DMS 273 (cell line): ENCODE data around the gene RFX4.

Source experiments
- DNase-seq: peaks from one replicate; lab custom pipeline; 2025; ENCODE audit not compliant: unreplicated experiment; lab: John Stamatoyannopoulos, UW

The RFX4 gene

GRCh38 chr12:106759526-106760183 is 176.9 kb downstream of the RFX4 start:
- no peak for DNase-seq

DNA sequence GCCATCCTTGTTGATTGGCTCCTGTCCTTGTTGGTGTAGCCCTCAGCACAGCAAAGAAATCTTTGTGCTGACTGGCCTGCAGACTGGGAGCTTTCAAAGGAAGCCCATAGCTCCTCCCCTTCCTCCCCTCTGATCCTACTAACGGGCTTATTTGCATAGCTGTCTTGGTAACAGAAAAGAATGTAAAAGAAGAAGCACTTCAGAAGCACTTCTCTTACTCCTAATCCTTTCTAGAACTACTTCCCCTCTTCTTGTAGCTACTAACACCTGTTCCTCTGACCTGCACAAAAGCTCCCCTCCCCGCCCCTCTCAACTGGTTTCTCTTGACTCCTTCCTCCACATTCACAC is 177.4 kb downstream of the RFX4 start:
- no peak for DNase-seq

- DNase-seq = peak; percentile 17
Observed at GRCh38 chr12:106764220-106764619, 181.4 kb downstream of the RFX4 start.

DNA sequence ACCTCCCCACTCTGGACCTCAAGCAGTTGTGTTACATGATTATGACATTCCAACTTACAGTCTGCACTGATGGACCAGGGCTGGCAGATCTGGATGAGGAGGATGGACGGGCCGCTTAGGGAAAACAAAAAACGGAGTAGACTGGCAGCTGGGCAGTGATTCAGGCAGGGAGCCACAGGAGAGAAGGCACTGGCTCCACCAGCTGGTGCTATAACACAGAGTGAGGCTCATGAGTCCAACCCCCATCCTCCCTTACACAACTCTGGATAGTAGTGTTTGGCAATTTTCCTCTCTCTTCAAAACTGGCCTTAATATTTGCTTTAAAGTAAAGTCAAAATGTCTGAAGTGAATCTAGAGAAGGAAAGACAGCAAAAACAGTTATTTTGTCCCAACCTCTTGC is 181.9 kb downstream of the RFX4 start:
- DNase-seq = peak; percentile 76

DNA sequence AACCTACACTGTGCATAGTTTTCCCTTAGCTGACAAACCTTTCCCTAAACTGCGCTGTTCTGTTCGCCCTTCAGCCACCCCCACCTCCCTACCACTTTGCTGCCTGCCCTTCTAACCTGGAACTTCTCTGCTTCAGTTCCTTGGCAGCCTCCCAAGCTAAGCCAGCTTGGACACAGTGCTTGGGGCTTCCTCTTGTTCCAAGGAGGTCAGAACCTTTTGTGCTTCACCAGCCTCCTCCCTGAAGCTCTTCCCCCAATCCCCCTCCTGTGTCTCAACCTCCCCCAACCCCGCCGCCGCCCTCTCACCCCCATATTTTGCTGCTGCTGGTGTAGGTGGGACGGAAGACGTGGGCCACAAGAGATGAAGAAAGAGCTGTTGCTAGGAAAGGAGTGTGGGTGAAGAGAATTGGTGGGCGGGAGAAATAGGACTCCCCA is 183.6 kb downstream of the RFX4 start:
- peak; percentile 16 for DNase-seq

DNA sequence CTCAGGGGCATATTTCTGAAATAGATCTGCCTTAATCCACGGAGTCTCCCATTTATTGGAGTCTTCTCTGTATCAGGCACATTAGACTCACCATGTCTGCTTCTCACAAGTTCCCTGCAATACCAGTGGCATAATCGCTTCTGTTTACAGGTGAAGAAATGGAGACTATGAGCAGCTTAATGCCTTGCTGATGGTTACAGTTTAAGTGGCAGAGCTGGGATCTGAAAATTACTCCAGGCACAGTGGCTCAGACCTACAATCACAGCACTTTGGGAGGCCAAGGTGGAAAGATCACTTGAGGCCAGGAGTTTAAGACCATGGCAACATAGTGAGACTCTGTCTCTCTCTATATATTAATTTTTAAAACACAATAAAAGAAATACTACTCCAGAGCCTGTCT is 184.4 kb downstream of the RFX4 start:
- DNase-seq = no peak

DNA sequence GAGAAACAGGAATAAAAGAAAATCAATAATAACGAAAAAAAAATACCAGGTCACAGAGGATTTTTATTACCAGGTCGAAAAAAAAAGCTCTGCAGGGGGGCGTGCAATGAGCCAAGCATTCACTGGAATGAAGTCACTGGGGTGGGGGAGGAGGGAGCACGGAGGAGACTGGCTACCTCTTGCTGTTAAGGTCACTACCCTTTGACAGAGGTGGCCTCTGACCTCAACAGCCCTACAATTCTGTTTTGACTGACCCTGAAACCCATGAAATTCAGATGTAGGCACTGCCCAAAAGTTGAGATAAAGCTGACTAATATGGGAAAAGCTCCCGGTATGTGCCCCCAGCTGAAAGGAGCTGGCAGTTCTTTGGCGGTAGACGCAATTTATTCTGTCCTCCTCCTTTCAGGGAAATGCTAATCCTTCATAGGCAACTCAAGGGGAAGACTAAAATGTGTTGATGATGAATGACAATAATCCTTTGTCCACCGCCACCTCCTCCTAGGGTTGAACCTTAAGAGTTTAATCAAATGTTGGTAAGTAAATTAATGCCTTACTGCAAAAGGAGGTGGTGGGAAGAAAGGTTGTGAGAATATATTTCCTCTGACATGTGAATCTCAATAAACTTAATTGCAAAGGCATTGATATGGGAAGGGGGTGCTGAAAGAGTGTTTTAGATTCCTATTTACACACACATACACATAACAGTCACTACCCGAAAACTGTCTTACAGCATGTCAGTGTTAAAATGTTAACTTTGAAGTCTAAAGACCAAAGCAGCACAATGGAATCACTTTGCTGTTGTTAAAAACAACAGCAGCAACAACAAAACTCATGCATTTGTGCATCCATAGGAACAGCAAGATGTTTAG is 185.4 kb downstream of the RFX4 start:
- no peak for DNase-seq

DNA sequence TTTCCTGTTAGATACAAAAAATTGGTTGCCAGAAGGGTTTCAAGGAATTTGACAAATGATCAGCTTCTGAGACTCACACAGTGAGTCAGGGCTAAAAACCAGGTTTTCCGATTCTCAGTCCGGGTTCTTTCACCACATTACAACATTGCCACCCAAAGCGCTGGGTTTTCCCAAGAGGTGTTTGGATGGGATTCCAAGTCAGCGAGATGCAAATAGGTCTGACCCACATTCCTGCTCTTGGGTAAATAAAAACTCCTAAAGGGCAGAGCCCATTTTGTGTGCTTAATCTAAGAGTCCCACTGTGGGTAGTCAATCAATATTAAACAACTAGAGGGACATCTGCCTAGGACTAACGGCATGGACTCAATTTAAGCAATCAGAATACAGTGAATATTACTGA is 186.3 kb downstream of the RFX4 start:
- DNase-seq = no peak

- no peak for DNase-seq
Observed at GRCh38 chr12:106769546-106769945, 186.7 kb downstream of the RFX4 start.

GRCh38 chr12:106771425-106771824 is 188.6 kb downstream of the RFX4 start:
- no peak for DNase-seq

DNA sequence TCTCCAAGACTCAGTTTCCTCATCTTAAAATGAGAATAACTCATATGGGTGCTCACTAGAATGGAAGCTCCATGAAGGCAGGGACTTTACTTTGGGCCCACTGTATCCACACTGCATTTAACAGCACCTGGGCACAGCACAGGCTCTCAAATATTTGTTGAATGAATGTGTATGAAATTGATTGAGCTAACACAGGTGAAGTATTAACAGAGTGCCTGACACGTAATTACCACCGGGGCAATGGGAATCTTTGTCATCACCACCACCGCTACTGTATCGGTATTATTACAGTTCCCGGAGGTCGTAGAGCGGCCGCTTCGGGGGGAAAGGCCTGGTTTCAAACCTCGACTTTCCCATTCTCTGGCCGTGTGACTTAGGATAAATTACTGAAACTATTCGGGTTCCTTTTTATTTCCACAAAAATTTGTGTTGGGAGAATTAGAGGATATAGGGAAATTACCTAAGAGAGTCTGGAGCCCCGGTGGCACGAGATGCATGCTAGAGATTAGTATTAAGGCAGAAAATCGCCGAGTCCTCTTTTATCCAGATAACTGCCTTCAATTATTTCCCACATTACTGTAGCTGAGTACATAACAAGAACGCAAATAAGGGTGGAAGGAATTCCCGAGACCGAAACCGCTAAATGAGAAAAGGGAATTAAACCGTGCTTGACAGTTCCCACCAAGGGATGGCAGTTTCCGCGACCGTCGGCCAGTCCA is 190.6 kb downstream of the RFX4 start:
- peak; percentile 23 for DNase-seq

GRCh38 chr12:106774005-106774807 is 191.4 kb downstream of the RFX4 start, which contains the start of gene RIC8B:
Gene RIC8B (plus strand): TSS chr12:106774682. CDS start chr12:106774746, 64 bp downstream.
- DNase-seq = peak; percentile 97

- DNase-seq = peak; percentile 65
Observed at GRCh38 chr12:106774808-106775524, 192.2 kb downstream of the RFX4 start.

- DNase-seq = no peak
Observed at GRCh38 chr12:106776897-106777296, 194.1 kb downstream of the RFX4 start.

DNA sequence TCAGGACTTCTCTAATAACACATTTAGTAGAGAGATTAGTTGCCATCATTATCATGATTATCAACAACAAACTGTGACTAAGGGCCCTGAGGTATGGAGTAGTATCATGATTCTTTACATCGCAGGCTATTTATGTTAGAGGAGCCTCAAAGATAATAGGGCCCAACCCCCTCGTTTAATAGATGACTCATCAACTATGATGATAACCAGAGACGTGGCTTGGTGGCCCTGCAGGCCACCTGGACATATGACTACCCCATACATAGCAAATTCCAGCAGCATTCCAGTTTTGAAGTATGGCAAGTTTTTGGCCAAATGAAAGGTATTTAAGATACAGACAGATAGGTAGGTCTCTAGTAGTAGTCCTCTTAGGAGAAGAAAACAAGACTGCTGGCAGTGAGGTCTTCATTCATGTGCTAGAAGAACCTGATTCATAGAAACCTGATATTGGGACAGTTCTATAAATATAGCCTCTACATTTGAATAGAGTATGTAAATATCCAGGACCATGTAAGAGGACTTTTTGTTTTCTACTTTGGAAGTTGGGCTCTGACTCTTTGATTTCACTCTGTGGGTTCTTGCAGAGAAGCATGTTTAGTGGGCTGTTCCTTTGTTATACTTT is 197.3 kb downstream of the RFX4 start:
- no peak for DNase-seq

DNA sequence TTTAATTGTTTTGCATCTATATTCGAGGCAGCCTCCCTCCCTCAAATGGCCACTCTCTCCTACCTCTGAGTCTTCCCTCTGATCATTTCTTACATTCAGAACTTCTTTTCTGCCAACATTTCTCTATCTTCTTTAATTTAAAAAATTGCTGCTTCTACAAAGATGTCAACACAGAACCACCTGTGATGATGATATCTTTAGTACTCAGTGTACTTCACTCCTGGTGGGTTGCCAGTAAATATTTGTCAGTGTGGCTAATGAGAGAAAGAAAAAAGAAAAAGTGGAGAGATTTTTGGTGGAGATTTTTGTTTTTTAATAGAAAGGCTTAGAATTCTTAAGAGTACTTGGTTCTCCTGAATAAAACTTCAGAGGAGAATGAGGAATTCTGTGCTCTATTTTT is 199.8 kb downstream of the RFX4 start:
- DNase-seq = no peak

- DNase-seq = no peak
Observed at GRCh38 chr12:106783515-106783914, 200.7 kb downstream of the RFX4 start.

- no peak for DNase-seq
Observed at GRCh38 chr12:106790020-106790419, 207.2 kb downstream of the RFX4 start.

DNA sequence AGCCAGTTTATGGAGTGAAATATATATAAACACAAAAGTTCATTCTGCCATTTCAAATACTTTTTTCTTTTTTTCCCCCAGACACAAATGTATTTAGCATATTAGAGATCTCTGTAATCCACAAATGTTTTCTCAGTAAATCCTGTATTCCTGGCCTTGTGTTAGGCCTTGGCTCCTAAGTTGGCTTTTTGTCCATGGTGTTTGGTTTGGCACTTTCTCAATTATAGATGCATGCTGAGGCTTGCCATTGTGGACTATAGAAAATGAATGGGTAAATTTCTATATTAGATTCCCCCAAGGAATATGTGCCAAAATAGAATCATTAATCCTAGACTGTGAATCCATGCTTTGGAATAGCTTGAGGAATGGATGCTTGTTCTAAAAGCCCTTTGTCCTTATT is 208.7 kb downstream of the RFX4 start:
- no peak for DNase-seq

- DNase-seq = no peak
Observed at GRCh38 chr12:106794369-106794768, 211.6 kb downstream of the RFX4 start.
